Neural progenitor cell (in vitro differentiated cells): Measurements from ENCODE around the gene PEBP1. TPM values are rescaled to one million over a fixed set of nuclear protein-coding genes. Genes with fewer than 3 reads are reported as not detected.

Experiments used
- DNase-seq: peaks from one replicate; pipeline ENCODE4 v3.0.0-alpha.2; 2016; ENCODE audit warnings: low spot score
- H2AFZ ChIP-seq: fragments of 200-600 bp; sonication (generic); replicated peaks from 2 replicates; pipeline ENCODE4 v1.6.1; 2016; ENCODE audit warnings: antibody characterized with exemption
- H3F3A ChIP-seq: fragments of 200-600 bp; sonication (generic); 2 replicates; pipeline ENCODE4 v1.6.1; 2016; ENCODE audit warnings: antibody characterized with exemption, low read depth
- H3K27ac ChIP-seq: fragments of 200-600 bp; sonication (generic); 2 replicates; pipeline ENCODE4 v1.5.1; 2016; ENCODE audit warnings: mild to moderate bottlenecking
- H3K27me3 ChIP-seq: fragments of 200-600 bp; sonication (generic); 2 replicates; pipeline ENCODE4 v1.6.1; 2016; ENCODE audit warnings: mild to moderate bottlenecking, moderate library complexity
- H3K36me3 ChIP-seq: fragments of 200-600 bp; sonication (generic); 2 replicates; pipeline ENCODE4 v1.5.1; 2016
- H3K4me1 ChIP-seq: fragments of 200-600 bp; sonication (generic); 2 replicates; pipeline ENCODE4 v1.6.1; 2016; ENCODE audit warnings: mixed run types
- H3K4me2 ChIP-seq: fragments of 200-600 bp; sonication (generic); 2 replicates; pipeline ENCODE4 v1.6.1; 2016
- H3K4me3 ChIP-seq: fragments of 200-600 bp; sonication (generic); 2 replicates; pipeline ENCODE4 v1.5.1; 2016
- H3K79me2 ChIP-seq: fragments of 200-600 bp; sonication (generic); 2 replicates; pipeline ENCODE4 v1.6.1; 2016; ENCODE audit warnings: low read depth
- H3K9ac ChIP-seq: fragments of 200-600 bp; sonication (generic); 2 replicates; pipeline ENCODE4 v1.6.1; 2016
- H3K9me3 ChIP-seq: fragments of 200-600 bp; sonication (generic); 2 replicates; pipeline ENCODE4 v1.5.1; 2016; ENCODE audit warnings: low read depth
- H4K20me1 ChIP-seq: fragments of 200-600 bp; sonication (generic); 2 replicates; pipeline ENCODE4 v1.6.1; 2016; ENCODE audit warnings: low read depth
- H3K27ac Mint-ChIP-seq: 3 replicates; pipeline ENCODE4 v1.8.0; 2021; ENCODE audit warnings: mixed read lengths
- H3K27me3 Mint-ChIP-seq: 2 replicates; pipeline ENCODE4 v1.8.0; 2022; ENCODE audit warnings: low read depth, mild to moderate bottlenecking, inconsistent platforms, moderate library complexity, mixed read lengths; ENCODE audit not compliant: insufficient read depth
- H3K36me3 Mint-ChIP-seq: 3 replicates; pipeline ENCODE4 v1.8.0; 2021; ENCODE audit warnings: mixed read lengths
- H3K4me1 Mint-ChIP-seq: 3 replicates; pipeline ENCODE4 v1.8.0; 2021; ENCODE audit warnings: mixed read lengths
- H3K4me3 Mint-ChIP-seq: 3 replicates; pipeline ENCODE4 v1.8.0; 2021; ENCODE audit warnings: mild to moderate bottlenecking, moderate library complexity, mixed read lengths
- H3K9me3 Mint-ChIP-seq: 3 replicates; pipeline ENCODE4 v1.8.0; 2020; ENCODE audit warnings: mixed read lengths
- CTCF ChIP-seq: fragments of 200-600 bp; sonication (generic); IDR thresholded peaks from 2 replicates; pipeline ENCODE4 v1.5.1; 2017; ENCODE audit warnings: antibody characterized with exemption, mild to moderate bottlenecking
- EZH2 ChIP-seq: fragments of 200-600 bp; sonication (generic); IDR thresholded peaks from 2 replicates; pipeline ENCODE4 v1.6.1; 2017; ENCODE audit warnings: antibody characterized with exemption, mild to moderate bottlenecking, moderate library complexity
- EZH2phosphoT487 ChIP-seq: fragments of 200-600 bp; sonication (generic); IDR thresholded peaks from 2 replicates; pipeline ENCODE4 v1.6.1; 2017; ENCODE audit warnings: antibody characterized with exemption
- total RNA-seq: library from RNA; depleted of rRNA; stranded (reverse); fragments of >200 nt; gene quantifications from 2 replicates; pipeline ENCODE4 v1.2.3, GENCODE V29; 2015; ENCODE audit warnings: low replicate concordance

The PEBP1 gene
- total RNA-seq, 1 donor from 2014 or later, result 266 TPM

- Histone ChIP-seq H3K27ac (no peak overlapping the region), H3K9me3 (no peaks in the 10 kb centered on the region), H3F3A (peaks cover 13% of the 10 kb centered on the region), H2AFZ (peak overlapping the region; percentile 96), H3K4me3 (no peak overlapping the region), H3K4me2 (peak overlapping the region; percentile 62), H3K9ac (no peak overlapping the region), H3K27me3 (no peaks in the 10 kb centered on the region), H4K20me1 (no peaks in the 10 kb centered on the region), H3K36me3 (no peaks in the 10 kb centered on the region), H3K4me1 (peaks cover 17% of the 10 kb centered on the region), H3K79me2 (no peaks in the 10 kb centered on the region)
- Mint-ChIP-seq H3K4me3 (peak overlapping the region; percentile 85), H3K27me3 (no peaks in the 10 kb centered on the region), H3K4me1 (peaks cover 33% of the 10 kb centered on the region), H3K9me3 (no peaks in the 10 kb centered on the region), H3K36me3 (no peaks in the 10 kb centered on the region), H3K27ac (peak overlapping the region; percentile 99)
- TF ChIP-seq EZH2 (no peak), EZH2phosphoT487 (no peak), CTCF (no peak)
- DNase-seq, result peak; percentile 7
Observed at GRCh38 chr12:118190266-118190665, 54.3 kb downstream of the PEBP1 start.

- H3K27ac Mint-ChIP-seq, result no peak overlapping the region
- no peaks in the 10 kb centered on the region for H3K27me3 Mint-ChIP-seq
- Histone ChIP-seq H3K79me2 (no peaks in the 10 kb centered on the region), H3F3A (peaks cover 13% of the 10 kb centered on the region), H3K4me2 (no peak overlapping the region), H3K27me3 (no peaks in the 10 kb centered on the region), H3K9ac (no peak overlapping the region), H3K4me3 (no peak overlapping the region), H3K36me3 (no peaks in the 10 kb centered on the region), H3K9me3 (no peaks in the 10 kb centered on the region), H3K4me1 (peaks cover 17% of the 10 kb centered on the region), H4K20me1 (no peaks in the 10 kb centered on the region), H3K27ac (no peak overlapping the region), H2AFZ (no peak overlapping the region)
- H3K9me3 Mint-ChIP-seq, result no peaks in the 10 kb centered on the region
- H3K36me3 Mint-ChIP-seq, result no peaks in the 10 kb centered on the region
- peaks cover 22% of the 10 kb centered on the region for H3K4me1 Mint-ChIP-seq
- no peak for DNase-seq
- H3K4me3 Mint-ChIP-seq, result no peak overlapping the region
- TF ChIP-seq EZH2phosphoT487, result no peak
- TF ChIP-seq EZH2, result no peak
- TF ChIP-seq CTCF, result no peak
Observed at GRCh38 chr12:118193477-118193876, 57.6 kb downstream of the PEBP1 start.

GRCh38 chr12:118193958-118194357, 58.0 kb downstream of the PEBP1 start:
- H3K27me3 Mint-ChIP-seq, result no peaks in the 10 kb centered on the region
- Histone ChIP-seq H3K4me1 (peaks cover 15% of the 10 kb centered on the region), H2AFZ (no peak overlapping the region), H3K4me3 (no peak overlapping the region), H3K4me2 (no peak overlapping the region), H3K9me3 (no peaks in the 10 kb centered on the region), H3K36me3 (no peaks in the 10 kb centered on the region), H3K9ac (no peak overlapping the region), H3K27ac (no peak overlapping the region), H4K20me1 (no peaks in the 10 kb centered on the region), H3F3A (peaks cover 13% of the 10 kb centered on the region), H3K79me2 (no peaks in the 10 kb centered on the region), H3K27me3 (no peaks in the 10 kb centered on the region)
- no peaks in the 10 kb centered on the region for H3K36me3 Mint-ChIP-seq
- H3K9me3 Mint-ChIP-seq, result no peaks in the 10 kb centered on the region
- no peak overlapping the region for H3K4me3 Mint-ChIP-seq
- H3K27ac Mint-ChIP-seq, result no peak overlapping the region
- peaks cover 17% of the 10 kb centered on the region for H3K4me1 Mint-ChIP-seq
- no peak for DNase-seq
- TF ChIP-seq EZH2, result no peak

Other genes starting within 250 kb of the PEBP1 start
- 0.30 and 0.59 TPM in 2 replicates for gene KSR2, start 167.1 kb upstream of the PEBP1 start, total RNA-seq
- gene RFC5, start 119.4 kb upstream of the PEBP1 start, total RNA-seq, result 75.8 and 80.3 TPM in 2 replicates
- 21.2 and 26.0 TPM in 2 replicates for gene WSB2, start 74.9 kb upstream of the PEBP1 start, total RNA-seq
- 22.6 and 57.9 TPM in 2 replicates for gene VSIG10, start 32.1 kb upstream of the PEBP1 start, total RNA-seq
- 1.1 and 1.7 TPM in 2 replicates for gene TAOK3, start 236.8 kb downstream of the PEBP1 start, total RNA-seq
- 59.4 and 64.3 TPM in 2 replicates for gene SUDS3, start 240.4 kb downstream of the PEBP1 start, total RNA-seq